ENCODE measurements around the gene NFE2L3.

The NFE2L3 gene

GRCh38 chr7:26197153-26198115 lies 45.4 kb downstream of the NFE2L3 start:
- peak; percentile 47 for DNase-seq (ENCODE audit: low read depth)
- TF ChIP-seq, protein P1, sequence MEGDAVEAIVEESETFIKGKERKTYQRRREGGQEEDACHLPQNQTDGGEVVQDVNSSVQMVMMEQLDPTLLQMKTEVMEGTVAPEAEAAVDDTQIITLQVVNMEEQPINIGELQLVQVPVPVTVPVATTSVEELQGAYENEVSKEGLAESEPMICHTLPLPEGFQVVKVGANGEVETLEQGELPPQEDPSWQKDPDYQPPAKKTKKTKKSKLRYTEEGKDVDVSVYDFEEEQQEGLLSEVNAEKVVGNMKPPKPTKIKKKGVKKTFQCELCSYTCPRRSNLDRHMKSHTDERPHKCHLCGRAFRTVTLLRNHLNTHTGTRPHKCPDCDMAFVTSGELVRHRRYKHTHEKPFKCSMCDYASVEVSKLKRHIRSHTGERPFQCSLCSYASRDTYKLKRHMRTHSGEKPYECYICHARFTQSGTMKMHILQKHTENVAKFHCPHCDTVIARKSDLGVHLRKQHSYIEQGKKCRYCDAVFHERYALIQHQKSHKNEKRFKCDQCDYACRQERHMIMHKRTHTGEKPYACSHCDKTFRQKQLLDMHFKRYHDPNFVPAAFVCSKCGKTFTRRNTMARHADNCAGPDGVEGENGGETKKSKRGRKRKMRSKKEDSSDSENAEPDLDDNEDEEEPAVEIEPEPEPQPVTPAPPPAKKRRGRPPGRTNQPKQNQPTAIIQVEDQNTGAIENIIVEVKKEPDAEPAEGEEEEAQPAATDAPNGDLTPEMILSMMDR (IDR thresholded peaks at IDR 0.05; ENCODE audit: insufficient read depth, low read depth, low read length, missing control alignments), result no peak
- peak overlapping the region; percentile 80 for H3K4me3 ChIP-seq (ENCODE audit: low read depth, low read length)

- TF ChIP-seq, protein P1 (IDR thresholded peaks at IDR 0.05; ENCODE audit: insufficient read depth, low read depth, low read length, missing control alignments), result peak; percentile 59
- peak; percentile 51 for DNase-seq (ENCODE audit: low read depth)
- peak overlapping the region; percentile 80 for H3K4me3 ChIP-seq (ENCODE audit: low read depth, low read length)
Measured at GRCh38 chr7:26198133-26198780, 46.3 kb downstream of the NFE2L3 start.

GRCh38 chr7:26198781-26199169 lies 46.8 kb downstream of the NFE2L3 start:
- H3K4me3 ChIP-seq (ENCODE audit: low read depth, low read length), result peak overlapping the region; percentile 80
- TF ChIP-seq, protein P1 (IDR thresholded peaks at IDR 0.05; ENCODE audit: insufficient read depth, low read depth, low read length, missing control alignments), result no peak
- DNase-seq (ENCODE audit: low read depth), result no peak

- DNase-seq (ENCODE audit: low read depth), result peak; percentile 72
- TF ChIP-seq, protein P1 (IDR thresholded peaks at IDR 0.05; ENCODE audit: insufficient read depth, low read depth, low read length, missing control alignments), result no peak
- peak overlapping the region; percentile 80 for H3K4me3 ChIP-seq (ENCODE audit: low read depth, low read length)
Measured at GRCh38 chr7:26199301-26200037, 47.5 kb downstream of the NFE2L3 start.

GRCh38 chr7:26200038-26200443 lies 48.0 kb downstream of the NFE2L3 start:
- DNase-seq (ENCODE audit: low read depth), result peak; percentile 79
- peak overlapping the region; percentile 80 for H3K4me3 ChIP-seq (ENCODE audit: low read depth, low read length)
- TF ChIP-seq, protein P1 (IDR thresholded peaks at IDR 0.05; ENCODE audit: insufficient read depth, low read depth, low read length, missing control alignments), result no peak

GRCh38 chr7:26200444-26201246 lies 48.6 kb downstream of the NFE2L3 start, which contains the start of gene HNRNPA2B1:
TSS of gene HNRNPA2B1 (minus strand) at chr7:26200746. CDS start at chr7:26200577, 169 bp downstream.
- DNase-seq (ENCODE audit: low read depth), result peak; percentile 98
- TF ChIP-seq, protein P1 (IDR thresholded peaks at IDR 0.05; ENCODE audit: insufficient read depth, low read depth, low read length, missing control alignments), result no peak

More at GRCh38 chr7:26200444-26201246, 48.6 kb downstream of the NFE2L3 start, which contains the start of gene HNRNPA2B1:
- peak within 1 kb of the TSS; percentile 93 for H3K4me3 ChIP-seq (ENCODE audit: low read depth, low read length)

Measured in GM12865 (cell line).